ENCODE data around the gene TRIM26. TPM values are rescaled to one million over a fixed set of nuclear protein-coding genes. Genes with fewer than 3 reads are reported as not detected.

Gene TRIM26
- total RNA-seq, 4 donors from 2014 or later = 19.5 to 92.0 (median 53.2) TPM

- Histone ChIP-seq H3K27ac (no peak overlapping the region), H3K36me3 (peaks cover 0 to 25% (median 5%) of the 10 kb centered on the region in 4 donors), H3K4me1 (no peaks in the 10 kb centered on the region), H3K27me3 (peaks cover 7% of the 10 kb centered on the region), H3K9me3 (peaks cover 6% of the 10 kb centered on the region in 2 donors), H3K4me3 (no peak overlapping the region)
- intact Hi-C loops (cut with DNase I; ENCODE audit: low total_unique reads) = no loop called here
- DNase-seq = no peak
- WGBS, 2 donors (ENCODE audit: low coverage in 1 of 2) = 89 to 100% methylated on average over 2 to 5 of the region's 5 CpGs
- no peak for TF ChIP-seq POLR2AphosphoS5 (IDR thresholded peaks at IDR 0.05)
- no peak for TF ChIP-seq EP300 (IDR thresholded peaks at IDR 0.05; ENCODE audit: low read depth)
- no peak for TF ChIP-seq CTCF (IDR thresholded peaks at IDR 0.05)
- TF ChIP-seq POLR2A (IDR thresholded peaks at IDR 0.05) = no peak
- in situ Hi-C loops (cut with MboI; ENCODE audit: low pct_ligation_motif_present in 1 of 4, low pct_unique_long_range_greater_than_20kb in 1 of 4, low sequenced_read_pairs in 3 of 4) = loop anchor here in 1 of 4 donors (25.0 kb wide), 1 partner anchor 322 kb away; no protein-coding TSS in a partner anchor
Observed at GRCh38 chr6:30184417-30185031, 28.7 kb downstream of the TRIM26 start.

GRCh38 chr6:30180145-30180544, 33.1 kb downstream of the TRIM26 start:
- in situ Hi-C loops (cut with MboI; ENCODE audit: low pct_ligation_motif_present in 1 of 4, low pct_unique_long_range_greater_than_20kb in 1 of 4, low sequenced_read_pairs in 3 of 4) (loop anchor here in 1 of 4 donors (25.0 kb wide), 1 partner anchor 318 kb away; no protein-coding TSS in a partner anchor), intact Hi-C loops (cut with DNase I; ENCODE audit: low total_unique reads) (no loop called here)
- peaks cover 6 to 8% of the 10 kb centered on the region in 2 donors for H3K9me3 ChIP-seq
- no peaks in the 10 kb centered on the region for H3K36me3 ChIP-seq
- H3K27ac ChIP-seq = no peak overlapping the region
- WGBS, 2 donors (ENCODE audit: low coverage in 1 of 2) = 88 to 94% methylated on average over 1 of the region's 1 CpG
- H3K4me1 ChIP-seq = no peaks in the 10 kb centered on the region
- peaks cover 43% of the 10 kb centered on the region for H3K27me3 ChIP-seq
- H3K4me3 ChIP-seq = no peak overlapping the region
- no peak for TF ChIP-seq EP300 (IDR thresholded peaks at IDR 0.05; ENCODE audit: low read depth)
- TF ChIP-seq CTCF (IDR thresholded peaks at IDR 0.05) = no peak
- TF ChIP-seq POLR2AphosphoS5 (IDR thresholded peaks at IDR 0.05) = no peak
- TF ChIP-seq POLR2A (IDR thresholded peaks at IDR 0.05) = no peak
- no peak for DNase-seq

DNA sequence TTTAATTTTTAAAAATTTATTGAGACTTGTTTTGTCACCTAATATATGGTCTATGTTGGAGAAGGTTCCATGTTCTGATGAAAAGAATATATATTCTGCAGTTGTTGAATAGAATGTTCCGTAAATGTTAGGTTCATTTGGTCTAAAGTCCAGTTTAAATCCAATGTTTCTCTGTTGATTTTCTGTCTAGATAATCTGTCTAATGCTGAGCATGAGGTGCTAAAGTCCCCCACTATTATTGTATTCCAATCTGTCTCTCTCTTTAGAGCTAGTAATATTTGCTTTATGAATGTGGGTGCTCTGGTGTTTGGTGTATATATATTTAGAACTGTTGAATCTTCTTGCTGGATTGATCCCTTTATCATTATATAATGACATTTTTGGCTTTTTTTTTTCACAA, 34.4 kb downstream of the TRIM26 start:
- DNase-seq = no peak
- H3K4me3 ChIP-seq = no peak overlapping the region
- H3K9me3 ChIP-seq = peaks cover 6 to 8% of the 10 kb centered on the region in 2 donors
- TF ChIP-seq EP300 (IDR thresholded peaks at IDR 0.05; ENCODE audit: low read depth) = no peak
- TF ChIP-seq POLR2A (IDR thresholded peaks at IDR 0.05) = no peak
- no peak for TF ChIP-seq POLR2AphosphoS5 (IDR thresholded peaks at IDR 0.05)
- TF ChIP-seq CTCF (IDR thresholded peaks at IDR 0.05) = no peak
- no peaks in the 10 kb centered on the region for H3K4me1 ChIP-seq
- 49 to 90% methylated on average over 1 of the region's 1 CpG for WGBS, 2 donors (ENCODE audit: low coverage in 1 of 2)
- in situ Hi-C loops (cut with MboI; ENCODE audit: low pct_ligation_motif_present in 1 of 4, low pct_unique_long_range_greater_than_20kb in 1 of 4, low sequenced_read_pairs in 3 of 4) (loop anchor here in 1 of 4 donors (25.0 kb wide), 1 partner anchor 317 kb away; no protein-coding TSS in a partner anchor), intact Hi-C loops (cut with DNase I; ENCODE audit: low total_unique reads) (no loop called here)
- no peak overlapping the region for H3K27ac ChIP-seq
- peaks cover 45% of the 10 kb centered on the region for H3K27me3 ChIP-seq
- no peaks in the 10 kb centered on the region for H3K36me3 ChIP-seq

DNA sequence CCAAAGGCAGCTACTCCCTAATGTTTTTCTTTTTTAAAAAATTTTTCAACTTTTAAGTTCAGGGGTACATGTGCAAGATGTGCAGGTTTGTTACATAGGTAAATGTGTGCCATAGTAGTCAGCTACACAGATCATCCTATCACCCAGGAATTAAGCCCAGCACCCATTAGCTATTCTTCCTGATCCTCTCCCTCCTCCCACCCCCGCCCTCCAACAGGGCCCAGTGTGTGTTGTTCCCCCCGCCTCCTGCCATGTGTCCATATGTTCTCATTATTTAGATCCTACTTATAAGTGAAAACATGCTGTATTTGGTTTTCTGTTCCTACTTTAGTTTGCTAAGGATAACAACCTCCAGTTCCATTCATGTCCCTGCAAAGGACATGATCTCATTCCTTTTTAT, 37.4 kb downstream of the TRIM26 start:
- in situ Hi-C loops (cut with MboI; ENCODE audit: low pct_ligation_motif_present in 1 of 4, low pct_unique_long_range_greater_than_20kb in 1 of 4, low sequenced_read_pairs in 3 of 4) = loop anchor here in 1 of 4 donors (25.0 kb wide), 1 partner anchor 313 kb away; no protein-coding TSS in a partner anchor
- 72 to 77% methylated on average over 2 of the region's 2 CpGs for whole genome bisulfite sequencing, 2 donors (ENCODE audit: low coverage in 1 of 2)
- peaks cover 74% of the 10 kb centered on the region for H3K27me3 ChIP-seq

More for the DNA sequence above, 37.4 kb downstream of the TRIM26 start:
- intact Hi-C loops (cut with DNase I; ENCODE audit: low total_unique reads) = no loop called here
- Histone ChIP-seq H3K9me3 (peaks cover 6 to 8% of the 10 kb centered on the region in 2 donors), H3K4me3 (no peak overlapping the region), H3K36me3 (no peaks in the 10 kb centered on the region), H3K4me1 (peaks cover 0 to 9% (median 2%) of the 10 kb centered on the region in 4 donors), H3K27ac (no peak overlapping the region)
- no peak for TF ChIP-seq EP300 (IDR thresholded peaks at IDR 0.05; ENCODE audit: low read depth)
- no peak for TF ChIP-seq POLR2AphosphoS5 (IDR thresholded peaks at IDR 0.05)
- no peak for TF ChIP-seq CTCF (IDR thresholded peaks at IDR 0.05)
- TF ChIP-seq POLR2A (IDR thresholded peaks at IDR 0.05) = no peak
- no peak for DNase-seq

All from transverse colon (tissue), 4 donors.